ENCODE data around the gene ROR2. TPM values are rescaled to one million over a fixed set of nuclear protein-coding genes. Genes with fewer than 3 reads are reported as not detected.

The ROR2 gene
- polyA plus RNA-seq, 4 donors, result 0.54 to 5.6 (median 3.2) TPM; not detected in 1

GRCh38 chr9:91604451-91605179 lies 345.4 kb downstream of the ROR2 start:
- H3K4me3 ChIP-seq (ENCODE audit: low read depth in 1 of 3, low read length in 3 of 3), result no peak overlapping the region
- H3K36me3 ChIP-seq (ENCODE audit: control insufficient read depth in 3 of 3, insufficient read depth in 2 of 3, low read depth in 1 of 3, low read length in 3 of 3), result no peaks in the 10 kb centered on the region
- DNase-seq (no peak), FAIRE-seq (no peak)
- no peaks in the 10 kb centered on the region for H3K27me3 ChIP-seq (ENCODE audit: control insufficient read depth in 3 of 3, insufficient read depth in 3 of 3, low read length in 3 of 3)
- H3K4me1 ChIP-seq (ENCODE audit: control insufficient read depth in 3 of 3, insufficient read depth in 2 of 3, low read depth in 1 of 3, low read length in 2 of 3), result peaks cover 0 to 4% (median 0%) of the 10 kb centered on the region in 3 donors
- no peak overlapping the region for H3K27ac ChIP-seq (ENCODE audit: low read depth in 1 of 3, low read length in 2 of 3)
- no peaks in the 10 kb centered on the region for H3K9me3 ChIP-seq (ENCODE audit: control insufficient read depth in 2 of 2, insufficient read depth in 1 of 2, low read depth in 1 of 2, low read length in 1 of 2)
- WGBS, 3 donors, result 63 to 83% (median 70%) methylated on average over 3 of the region's 3 CpGs

GRCh38 chr9:91603932-91604331 lies 346.1 kb downstream of the ROR2 start:
- Histone ChIP-seq H3K36me3 (ENCODE audit: control insufficient read depth in 3 of 3, insufficient read depth in 2 of 3, low read depth in 1 of 3, low read length in 3 of 3) (no peaks in the 10 kb centered on the region), H3K27me3 (ENCODE audit: control insufficient read depth in 3 of 3, insufficient read depth in 3 of 3, low read length in 3 of 3) (no peaks in the 10 kb centered on the region), H3K9me3 (ENCODE audit: control insufficient read depth in 2 of 2, insufficient read depth in 1 of 2, low read depth in 1 of 2, low read length in 1 of 2) (no peaks in the 10 kb centered on the region), H3K4me3 (ENCODE audit: low read depth in 1 of 3, low read length in 3 of 3) (no peak overlapping the region), H3K4me1 (ENCODE audit: control insufficient read depth in 3 of 3, insufficient read depth in 2 of 3, low read depth in 1 of 3, low read length in 2 of 3) (peaks cover 0 to 4% (median 0%) of the 10 kb centered on the region in 3 donors), H3K27ac (ENCODE audit: low read depth in 1 of 3, low read length in 2 of 3) (no peak overlapping the region)
- no peak for FAIRE-seq
- DNase-seq, result no peak
- whole genome bisulfite sequencing, 3 donors, result 74 to 81% (median 78%) methylated on average over 3 of the region's 3 CpGs

GRCh38 chr9:91599564-91599963 lies 350.5 kb downstream of the ROR2 start:
- WGBS, 3 donors, result 92 to 96% (median 94%) methylated on average over 3 of the region's 3 CpGs
- Histone ChIP-seq H3K27me3 (ENCODE audit: control insufficient read depth in 3 of 3, insufficient read depth in 3 of 3, low read length in 3 of 3) (peaks cover 0 to 2% (median 0%) of the 10 kb centered on the region in 3 donors), H3K9me3 (ENCODE audit: control insufficient read depth in 2 of 2, insufficient read depth in 1 of 2, low read depth in 1 of 2, low read length in 1 of 2) (no peaks in the 10 kb centered on the region), H3K4me1 (ENCODE audit: control insufficient read depth in 3 of 3, insufficient read depth in 2 of 3, low read depth in 1 of 3, low read length in 2 of 3) (no peaks in the 10 kb centered on the region), H3K36me3 (ENCODE audit: control insufficient read depth in 3 of 3, insufficient read depth in 2 of 3, low read depth in 1 of 3, low read length in 3 of 3) (no peaks in the 10 kb centered on the region), H3K27ac (ENCODE audit: low read depth in 1 of 3, low read length in 2 of 3) (no peak overlapping the region), H3K4me3 (ENCODE audit: low read depth in 1 of 3, low read length in 3 of 3) (no peak overlapping the region)
- FAIRE-seq (no peak), DNase-seq (no peak)

GRCh38 chr9:91591627-91592026 lies 358.4 kb downstream of the ROR2 start:
- H3K27me3 ChIP-seq (ENCODE audit: control insufficient read depth in 3 of 3, insufficient read depth in 3 of 3, low read length in 3 of 3), result no peaks in the 10 kb centered on the region
- H3K36me3 ChIP-seq (ENCODE audit: control insufficient read depth in 3 of 3, insufficient read depth in 2 of 3, low read depth in 1 of 3, low read length in 3 of 3), result no peaks in the 10 kb centered on the region
- no peak overlapping the region for H3K27ac ChIP-seq (ENCODE audit: low read depth in 1 of 3, low read length in 2 of 3)
- no peak for FAIRE-seq
- 65 to 74% (median 73%) methylated on average over 3 of the region's 3 CpGs for WGBS, 3 donors
- no peaks in the 10 kb centered on the region for H3K9me3 ChIP-seq (ENCODE audit: control insufficient read depth in 2 of 2, insufficient read depth in 1 of 2, low read depth in 1 of 2, low read length in 1 of 2)
- no peak overlapping the region for H3K4me3 ChIP-seq (ENCODE audit: low read depth in 1 of 3, low read length in 3 of 3)
- no peak for DNase-seq
- H3K4me1 ChIP-seq (ENCODE audit: control insufficient read depth in 3 of 3, insufficient read depth in 2 of 3, low read depth in 1 of 3, low read length in 2 of 3), result no peaks in the 10 kb centered on the region

GRCh38 chr9:91589101-91589553 lies 360.9 kb downstream of the ROR2 start:
- Histone ChIP-seq H3K27me3 (ENCODE audit: control insufficient read depth in 3 of 3, insufficient read depth in 3 of 3, low read length in 3 of 3) (no peaks in the 10 kb centered on the region), H3K4me1 (ENCODE audit: control insufficient read depth in 3 of 3, insufficient read depth in 2 of 3, low read depth in 1 of 3, low read length in 2 of 3) (no peaks in the 10 kb centered on the region), H3K4me3 (ENCODE audit: low read depth in 1 of 3, low read length in 3 of 3) (no peak overlapping the region), H3K36me3 (ENCODE audit: control insufficient read depth in 3 of 3, insufficient read depth in 2 of 3, low read depth in 1 of 3, low read length in 3 of 3) (no peaks in the 10 kb centered on the region), H3K9me3 (ENCODE audit: control insufficient read depth in 2 of 2, insufficient read depth in 1 of 2, low read depth in 1 of 2, low read length in 1 of 2) (no peaks in the 10 kb centered on the region), H3K27ac (ENCODE audit: low read depth in 1 of 3, low read length in 2 of 3) (no peak overlapping the region)
- FAIRE-seq, result no peak
- DNase-seq, result no peak
- 38 to 51% (median 45%) methylated on average over 7 of the region's 7 CpGs for WGBS, 3 donors

GRCh38 chr9:91586282-91586681 lies 363.7 kb downstream of the ROR2 start:
- 72 to 74% (median 73%) methylated on average over 8 of the region's 8 CpGs for WGBS, 3 donors
- H3K36me3 ChIP-seq (ENCODE audit: control insufficient read depth in 3 of 3, insufficient read depth in 2 of 3, low read depth in 1 of 3, low read length in 3 of 3), result no peaks in the 10 kb centered on the region
- no peaks in the 10 kb centered on the region for H3K27me3 ChIP-seq (ENCODE audit: control insufficient read depth in 3 of 3, insufficient read depth in 3 of 3, low read length in 3 of 3)
- DNase-seq (no peak), FAIRE-seq (no peak)
- H3K4me3 ChIP-seq (ENCODE audit: low read depth in 1 of 3, low read length in 3 of 3), result no peak overlapping the region
- no peak overlapping the region for H3K27ac ChIP-seq (ENCODE audit: low read depth in 1 of 3, low read length in 2 of 3)
- H3K4me1 ChIP-seq (ENCODE audit: control insufficient read depth in 3 of 3, insufficient read depth in 2 of 3, low read depth in 1 of 3, low read length in 2 of 3), result no peaks in the 10 kb centered on the region
- no peaks in the 10 kb centered on the region for H3K9me3 ChIP-seq (ENCODE audit: control insufficient read depth in 2 of 2, insufficient read depth in 1 of 2, low read depth in 1 of 2, low read length in 1 of 2)

- 92 to 93% (median 92%) methylated on average over 9 of the region's 9 CpGs for WGBS, 3 donors
- FAIRE-seq (no peak), DNase-seq (no peak)
- H3K27me3 ChIP-seq (ENCODE audit: control insufficient read depth in 3 of 3, insufficient read depth in 3 of 3, low read length in 3 of 3), result no peaks in the 10 kb centered on the region
- H3K27ac ChIP-seq (ENCODE audit: low read depth in 1 of 3, low read length in 2 of 3), result no peak overlapping the region
- no peaks in the 10 kb centered on the region for H3K9me3 ChIP-seq (ENCODE audit: control insufficient read depth in 2 of 2, insufficient read depth in 1 of 2, low read depth in 1 of 2, low read length in 1 of 2)
- H3K4me3 ChIP-seq (ENCODE audit: low read depth in 1 of 3, low read length in 3 of 3), result no peak overlapping the region
- no peaks in the 10 kb centered on the region for H3K4me1 ChIP-seq (ENCODE audit: control insufficient read depth in 3 of 3, insufficient read depth in 2 of 3, low read depth in 1 of 3, low read length in 2 of 3)
- no peaks in the 10 kb centered on the region for H3K36me3 ChIP-seq (ENCODE audit: control insufficient read depth in 3 of 3, insufficient read depth in 2 of 3, low read depth in 1 of 3, low read length in 3 of 3)
Observed at GRCh38 chr9:91583966-91584365, 366.1 kb downstream of the ROR2 start.

GRCh38 chr9:91583161-91583875 lies 366.7 kb downstream of the ROR2 start:
- Histone ChIP-seq H3K36me3 (ENCODE audit: control insufficient read depth in 3 of 3, insufficient read depth in 2 of 3, low read depth in 1 of 3, low read length in 3 of 3) (no peaks in the 10 kb centered on the region), H3K27ac (ENCODE audit: low read depth in 1 of 3, low read length in 2 of 3) (no peak overlapping the region), H3K4me3 (ENCODE audit: low read depth in 1 of 3, low read length in 3 of 3) (no peak overlapping the region), H3K9me3 (ENCODE audit: control insufficient read depth in 2 of 2, insufficient read depth in 1 of 2, low read depth in 1 of 2, low read length in 1 of 2) (no peaks in the 10 kb centered on the region), H3K27me3 (ENCODE audit: control insufficient read depth in 3 of 3, insufficient read depth in 3 of 3, low read length in 3 of 3) (no peaks in the 10 kb centered on the region), H3K4me1 (ENCODE audit: control insufficient read depth in 3 of 3, insufficient read depth in 2 of 3, low read depth in 1 of 3, low read length in 2 of 3) (no peaks in the 10 kb centered on the region)
- DNase-seq, result no peak
- no peak for FAIRE-seq

All from small intestine (tissue), 7 donors.